GM19372 (cell line): ENCODE data around the gene VAMP8.
"Not testable (repeated sequence)": the region's sequence is repeated elsewhere in the genome, so short reads cannot be mapped to it uniquely, and the experiment has no call there.

Experiments used
- ATAC-seq: cut with Tn5 transposase; IDR thresholded peaks from one replicate; pipeline ENCODE4 v1.9.1; 2021; ENCODE audit warnings: mild to moderate bottlenecking, low read depth, moderate library complexity; ENCODE audit not compliant: unreplicated experiment

Gene VAMP8

DNA sequence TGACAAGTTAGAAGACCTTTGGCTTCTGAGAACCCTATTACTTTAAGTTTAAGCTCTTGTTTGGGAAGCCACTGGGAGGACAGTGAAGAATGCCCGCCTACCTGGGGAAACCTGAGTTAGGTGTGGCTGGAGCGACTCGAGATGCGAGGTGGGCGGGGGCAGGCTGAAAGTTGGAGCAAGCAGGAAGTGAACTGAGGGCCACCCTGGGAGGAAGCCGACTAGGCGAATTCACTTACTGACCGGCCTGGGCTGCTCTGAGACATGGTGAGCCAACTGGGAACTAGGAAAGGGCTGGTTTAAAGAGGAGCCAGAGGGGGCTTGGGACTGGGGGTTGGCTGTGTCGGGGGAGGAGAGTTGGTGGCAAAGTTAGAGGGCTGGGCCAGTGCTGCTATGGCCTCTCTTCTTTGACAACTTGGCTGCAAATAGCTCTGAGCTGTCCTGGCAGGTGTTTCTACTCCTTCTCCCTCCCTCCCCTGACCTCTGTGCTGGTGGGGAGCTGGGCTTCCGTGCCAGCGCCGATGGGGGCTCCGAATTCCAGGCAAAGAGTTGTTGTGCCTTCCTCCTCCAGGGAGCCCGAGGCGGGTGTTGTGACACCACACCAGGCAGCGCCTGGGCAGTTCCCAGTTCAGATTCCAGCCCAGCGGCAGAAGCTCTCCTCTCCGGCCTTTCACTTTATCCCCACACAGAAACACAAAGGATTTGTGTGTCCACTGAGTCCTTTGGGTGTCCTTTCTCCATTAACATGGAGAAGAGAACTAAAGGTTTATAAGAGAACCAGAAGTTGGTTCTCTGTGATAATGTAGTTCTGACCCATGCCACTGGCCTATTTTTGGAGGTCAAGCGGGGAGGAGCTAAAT, at the start of gene VAMP8:
VAMP8 (plus strand) TSS at position 201 of the 857 bp plus-strand sequence; CDS start at position 262, 61 bp downstream.
- ATAC-seq: peak; percentile 71

GRCh38 chr2:85527787-85528186, 49.6 kb upstream of the VAMP8 start:
- ATAC-seq: no peak

GRCh38 chr2:85528355-85528754, 49.0 kb upstream of the VAMP8 start:
- ATAC-seq: no peak

DNA sequence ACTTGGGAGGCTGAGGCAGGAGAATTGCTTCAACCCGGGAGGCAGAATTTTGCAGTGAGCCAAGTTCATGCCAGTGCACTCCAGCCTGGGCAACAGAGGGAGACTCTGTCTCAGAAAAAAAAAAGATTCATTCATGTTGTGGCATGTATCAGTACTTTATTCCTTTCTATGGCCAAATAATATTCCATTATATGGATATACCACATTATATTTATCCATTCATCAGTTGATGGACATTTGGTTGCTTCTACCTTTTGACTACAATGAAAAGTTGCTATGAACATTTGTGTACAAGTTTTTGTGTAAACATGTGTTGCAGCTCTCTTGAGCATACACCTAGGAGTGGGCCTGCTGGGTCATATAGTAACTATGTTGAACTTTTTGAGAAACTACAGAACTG, 47.6 kb upstream of the VAMP8 start:
- ATAC-seq: no peak

DNA sequence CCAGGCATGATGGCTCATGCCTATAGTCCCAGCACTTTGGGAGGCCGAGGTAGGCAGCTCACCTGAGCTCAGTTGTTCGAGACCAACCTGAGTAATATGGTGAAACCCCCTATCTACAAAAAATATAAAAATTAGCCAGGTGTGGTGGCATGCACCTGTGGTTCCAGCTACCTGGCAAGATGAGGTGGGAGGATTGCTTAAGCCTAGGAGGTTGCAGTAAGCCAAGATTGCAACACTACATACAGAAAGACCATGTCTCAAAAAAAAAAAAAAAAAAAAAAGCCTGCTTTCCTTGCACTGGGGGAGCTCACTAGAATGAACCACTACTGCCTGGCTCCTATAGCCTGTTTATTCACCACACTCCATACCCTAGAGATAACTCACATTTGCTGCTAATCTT, 45.8 kb upstream of the VAMP8 start:
- no peak for ATAC-seq

GRCh38 chr2:85534099-85534498, 43.3 kb upstream of the VAMP8 start:
- no peak for ATAC-seq

DNA sequence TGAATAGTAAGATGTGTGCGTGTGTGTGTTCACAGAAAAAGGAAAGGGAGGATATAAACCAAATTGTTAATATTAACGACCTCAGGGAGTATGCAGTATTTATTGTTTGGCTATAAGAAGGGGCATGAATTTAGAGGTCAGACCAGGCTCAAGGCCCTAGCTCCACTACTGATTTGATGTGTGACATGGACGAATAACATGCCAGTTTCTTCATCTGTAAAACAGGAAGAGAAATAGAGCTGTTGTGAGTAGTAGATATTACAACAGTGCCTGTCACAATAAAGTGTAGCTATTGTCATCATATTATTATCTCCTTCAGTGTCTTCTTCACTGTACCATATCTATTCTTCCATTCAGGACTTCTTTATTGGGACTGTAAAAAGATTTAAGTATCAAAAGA, 42.5 kb upstream of the VAMP8 start:
- no peak for ATAC-seq

- ATAC-seq: no peak
Measured at GRCh38 chr2:85536479-85536878, 40.9 kb upstream of the VAMP8 start.

DNA sequence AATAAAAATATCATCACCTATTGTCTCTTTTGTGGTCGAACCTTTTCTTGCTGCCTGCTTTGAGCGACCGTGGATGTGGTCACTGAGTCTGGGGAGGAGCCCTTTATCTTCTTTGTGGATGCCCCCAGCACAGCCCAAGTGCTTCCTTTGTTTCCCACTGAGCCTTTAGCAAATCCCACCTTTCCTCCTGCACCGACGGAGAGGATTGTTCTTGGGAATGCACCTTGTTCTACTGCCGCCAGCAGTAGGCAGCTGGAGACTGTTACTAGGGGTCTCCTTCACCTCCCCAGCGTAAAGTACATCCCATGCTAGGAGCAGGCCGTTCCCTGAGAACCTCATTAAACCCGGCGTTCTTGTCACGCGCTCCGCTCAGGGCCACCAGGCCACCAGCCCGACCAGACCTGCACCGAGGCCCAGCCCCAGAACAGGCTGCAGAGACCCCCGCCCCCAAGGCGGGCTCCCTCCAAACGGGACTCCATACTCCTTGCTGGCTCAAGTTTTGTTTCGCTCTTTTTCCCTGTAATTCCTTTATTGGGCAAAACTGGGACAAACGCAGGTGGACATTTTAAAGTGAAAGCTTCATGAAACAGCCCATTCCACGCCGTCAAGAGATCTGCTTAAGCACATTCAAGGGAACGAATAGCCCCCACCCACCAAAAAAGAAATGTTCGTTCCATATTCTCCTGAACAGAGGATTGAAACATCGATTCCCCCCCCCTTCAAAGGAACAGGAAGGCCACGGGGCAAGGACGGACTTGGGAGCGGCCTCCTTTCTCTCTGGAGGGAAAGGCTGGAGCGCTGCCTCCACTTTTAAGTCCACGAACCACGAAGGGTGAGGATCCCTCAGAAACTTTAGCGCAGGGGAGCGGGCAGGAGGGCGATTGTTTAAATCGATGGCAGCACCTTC, 39.5 kb upstream of the VAMP8 start:
- ATAC-seq: no peak

DNA sequence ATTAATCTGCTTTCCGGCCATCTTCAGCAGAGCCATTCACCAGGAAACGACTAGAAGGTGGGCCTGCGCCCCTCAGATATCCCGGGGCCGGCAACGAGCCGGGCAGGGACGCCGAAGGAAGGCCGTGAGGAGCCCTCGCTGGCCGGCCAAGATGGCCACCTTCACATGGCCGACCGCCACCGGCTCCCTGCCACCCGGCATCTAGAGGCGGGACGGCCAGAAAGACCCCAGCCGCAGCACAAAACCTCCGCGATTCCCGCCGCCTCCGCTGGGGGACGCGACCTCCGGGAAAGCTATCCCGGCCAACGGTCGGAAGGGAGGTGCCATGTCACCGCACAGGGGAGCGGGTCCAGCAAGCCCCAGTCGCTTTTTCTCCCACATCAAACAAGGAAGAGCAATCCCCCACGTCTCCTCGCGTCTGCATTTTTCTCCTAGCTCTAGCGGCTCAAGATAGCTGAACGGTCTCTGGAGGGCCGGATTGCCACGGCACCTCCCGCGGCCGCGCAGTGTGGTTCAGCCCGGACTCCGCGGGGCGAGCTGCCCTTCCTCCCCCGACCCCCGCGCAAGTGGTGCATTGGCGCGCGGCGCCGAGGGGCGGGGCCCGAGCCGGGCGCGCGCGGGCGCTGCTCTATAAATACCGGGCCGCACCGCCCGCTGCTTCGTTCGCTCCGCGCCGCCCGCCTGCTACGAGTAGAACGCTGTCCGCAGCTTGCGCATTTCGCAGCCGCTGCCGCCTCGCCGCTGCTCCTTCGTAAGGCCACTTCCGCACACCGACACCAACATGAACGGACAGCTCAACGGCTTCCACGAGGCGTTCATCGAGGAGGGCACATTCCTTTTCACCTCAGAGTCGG, 38.7 kb upstream of the VAMP8 start, which contains the start of gene MAT2A:
MAT2A (plus strand) TSS at position 662 of the 854 bp plus-strand sequence; CDS start at position 782, 120 bp downstream.
- ATAC-seq: peak; percentile 62

GRCh38 chr2:85539361-85540132, 37.8 kb upstream of the VAMP8 start:
- ATAC-seq: peak; percentile 28

- ATAC-seq: no peak
Measured at GRCh38 chr2:85540133-85540648, 37.2 kb upstream of the VAMP8 start.

GRCh38 chr2:85541262-85541661, 36.1 kb upstream of the VAMP8 start:
- ATAC-seq: no peak

GRCh38 chr2:85541753-85542457, 35.5 kb upstream of the VAMP8 start:
- ATAC-seq: no peak

GRCh38 chr2:85542777-85543176, 34.6 kb upstream of the VAMP8 start:
- ATAC-seq: no peak

DNA sequence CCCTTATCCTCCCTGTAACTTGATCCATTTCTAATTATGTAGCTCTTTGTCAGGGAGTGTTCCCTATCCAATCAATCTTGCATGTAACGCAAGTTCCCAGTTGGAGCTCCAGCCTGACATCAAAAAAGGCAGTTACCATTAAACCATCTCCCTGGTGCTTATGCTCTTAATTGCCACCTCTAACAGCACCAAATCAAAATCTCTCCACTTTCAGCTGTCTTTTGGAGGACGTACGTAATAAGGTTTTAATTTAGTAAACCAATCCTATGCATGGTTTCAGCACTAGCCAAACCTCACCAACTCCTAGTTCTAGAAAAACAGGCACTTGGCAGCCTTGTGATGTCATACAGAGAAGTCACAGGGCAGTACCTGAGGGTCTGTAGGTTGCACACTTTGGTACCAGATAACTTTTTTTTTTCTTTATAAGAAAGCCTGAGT, 33.1 kb upstream of the VAMP8 start:
- ATAC-seq: not testable (repeated sequence)

GRCh38 chr2:85544915-85545779, 32.2 kb upstream of the VAMP8 start:
- ATAC-seq: not testable (repeated sequence)

GRCh38 chr2:85545780-85546240, 31.6 kb upstream of the VAMP8 start:
- no peak for ATAC-seq
